Upper lobe of left lung (tissue), 6 donors: ENCODE measurements around the gene UBXN2A. TPM values are rescaled to one million over a fixed set of nuclear protein-coding genes. Genes with fewer than 3 reads are reported as not detected.
"Not testable (repeated sequence)": the region's sequence is repeated elsewhere in the genome, so short reads cannot be mapped to it uniquely, and the experiment has no call there.

Experiments used
- ATAC-seq, 2 donors: fragments of 200-7000 bp; cut with Tn5 transposase; one replicate each; pipeline ENCODE4 v1.9.1; 2022; ENCODE audit warnings: mild to moderate bottlenecking in 2 of 2, moderate library complexity in 2 of 2; ENCODE audit not compliant: low FRiP score in 2 of 2
- DNase-seq, 2 donors: peaks; one replicate each; pipeline ENCODE4 v3.0.0-alpha.2; 2019 to 2020
- H3K27ac ChIP-seq, 4 donors: fragments of 200-600 bp; sonication (generic); one replicate each; pipeline ENCODE4 v1.5.1; 2016 to 2019
- H3K27me3 ChIP-seq, 4 donors: fragments of 200-600 bp; sonication (generic); one replicate each; pipeline ENCODE4 v1.5.1; 2017 to 2019
- H3K36me3 ChIP-seq, 4 donors: fragments of 200-600 bp; sonication (generic); one replicate each; pipeline ENCODE4 v1.5.1; 2016 to 2019
- H3K4me1 ChIP-seq, 4 donors: fragments of 200-600 bp; sonication (generic); one replicate each; pipeline ENCODE4 v1.5.1; 2018 to 2019
- H3K4me3 ChIP-seq, 4 donors: fragments of 200-600 bp; sonication (generic); one replicate each; pipeline ENCODE4 v1.5.1; 2017 to 2019; ENCODE audit warnings: mild to moderate bottlenecking in 2 of 4, moderate library complexity in 1 of 4
- H3K9me3 ChIP-seq, 4 donors: fragments of 200-600 bp; sonication (generic); one replicate each; pipeline ENCODE4 v1.5.1; 2018 to 2019
- EP300 ChIP-seq, 4 donors: sonication (generic); formaldehyde crosslinking; IDR thresholded peaks; one replicate each; pipeline ENCODE4 v1.5.1; 2017; ENCODE audit warnings: antibody characterized with exemption in 4 of 4, control low read depth in 2 of 4
- POLR2A ChIP-seq, 4 donors: fragments of 450-650 bp; IDR thresholded peaks; one replicate each; pipeline ENCODE4 v1.5.1; 2016 to 2017; ENCODE audit warnings: antibody characterized with exemption in 4 of 4, mild to moderate bottlenecking in 2 of 4
- POLR2AphosphoS5 ChIP-seq, 2 donors: sonication (generic); formaldehyde crosslinking; IDR thresholded peaks; one replicate each; pipeline ENCODE4 v1.5.1; 2017; ENCODE audit warnings: antibody characterized with exemption in 2 of 2
- WGBS, 2 donors: methylation state at CpG; one replicate each; pipeline ENCODE4 v1.1.5; 2017 to 2018; 5-methylcytosine and 5-hydroxymethylcytosine counted together
- total RNA-seq, 6 donors: library from RNA; depleted of rRNA in 4 of 6; stranded (reverse); fragments of >200 nt in 4 of 6; gene quantifications; one replicate each; pipeline versions ENCODE4 v1.1.0 to v1.2.1, GENCODE V29; 2016 to 2021
- TF ChIP-seq, protein P1 (sequence below), 6 experiments: fragments of 450-650 bp in 4 of 6; fragments of 200-600 bp in 2 of 6; sonication (generic) in 2 of 6; IDR thresholded peaks; one replicate each; pipeline ENCODE4 v1.5.1; 2016 to 2019; ENCODE audit warnings: antibody characterized with exemption in 6 of 6
- donor health status: DM: no; HTN: no; CAD: no; lungs with moderate emphysema.
- donor health status: DM: no; HTN: yes; CAD: no; lungs with severe emphysema.

The UBXN2A gene
- total RNA-seq, 6 donors from 2014 or later = 6.3 to 16.8 (median 10.5) TPM

- no peaks in the 10 kb centered on the region for H3K9me3 ChIP-seq
- WGBS, 2 donors = 4 to 14% methylated on average over 9 to 46 of the region's 75 CpGs
- DNase-seq (peak in 1 of 2 donors; percentile 84), ATAC-seq (peak in 1 of 2 donors; percentile 51)
- peaks cover 10 to 13% (median 12%) of the 10 kb centered on the region in 4 donors for H3K4me1 ChIP-seq
- peak within 1 kb of the TSS; percentile 0 to 46 (median 36) for H3K4me3 ChIP-seq
- H3K27me3 ChIP-seq = peaks cover 0 to 23% (median 14%) of the 10 kb centered on the region in 4 donors
- no peak within 1 kb of the TSS for H3K27ac ChIP-seq
- no peaks in the 10 kb centered on the region for H3K36me3 ChIP-seq
- TF ChIP-seq, protein P1, sequence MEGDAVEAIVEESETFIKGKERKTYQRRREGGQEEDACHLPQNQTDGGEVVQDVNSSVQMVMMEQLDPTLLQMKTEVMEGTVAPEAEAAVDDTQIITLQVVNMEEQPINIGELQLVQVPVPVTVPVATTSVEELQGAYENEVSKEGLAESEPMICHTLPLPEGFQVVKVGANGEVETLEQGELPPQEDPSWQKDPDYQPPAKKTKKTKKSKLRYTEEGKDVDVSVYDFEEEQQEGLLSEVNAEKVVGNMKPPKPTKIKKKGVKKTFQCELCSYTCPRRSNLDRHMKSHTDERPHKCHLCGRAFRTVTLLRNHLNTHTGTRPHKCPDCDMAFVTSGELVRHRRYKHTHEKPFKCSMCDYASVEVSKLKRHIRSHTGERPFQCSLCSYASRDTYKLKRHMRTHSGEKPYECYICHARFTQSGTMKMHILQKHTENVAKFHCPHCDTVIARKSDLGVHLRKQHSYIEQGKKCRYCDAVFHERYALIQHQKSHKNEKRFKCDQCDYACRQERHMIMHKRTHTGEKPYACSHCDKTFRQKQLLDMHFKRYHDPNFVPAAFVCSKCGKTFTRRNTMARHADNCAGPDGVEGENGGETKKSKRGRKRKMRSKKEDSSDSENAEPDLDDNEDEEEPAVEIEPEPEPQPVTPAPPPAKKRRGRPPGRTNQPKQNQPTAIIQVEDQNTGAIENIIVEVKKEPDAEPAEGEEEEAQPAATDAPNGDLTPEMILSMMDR (IDR thresholded peaks at IDR 0.05) = no peak
- TF ChIP-seq EP300 (IDR thresholded peaks at IDR 0.05) (no peak), POLR2AphosphoS5 (IDR thresholded peaks at IDR 0.05) (no peak), POLR2A (IDR thresholded peaks at IDR 0.05) (no peak)
These were observed 69.6 kb downstream of the UBXN2A start, which contains the start of gene MFSD2B for GRCh38 chr2:24009680-24010476. Gene MFSD2B (plus strand): TSS chr2:24010085. CDS start chr2:24010097, 12 bp downstream.

DNA sequence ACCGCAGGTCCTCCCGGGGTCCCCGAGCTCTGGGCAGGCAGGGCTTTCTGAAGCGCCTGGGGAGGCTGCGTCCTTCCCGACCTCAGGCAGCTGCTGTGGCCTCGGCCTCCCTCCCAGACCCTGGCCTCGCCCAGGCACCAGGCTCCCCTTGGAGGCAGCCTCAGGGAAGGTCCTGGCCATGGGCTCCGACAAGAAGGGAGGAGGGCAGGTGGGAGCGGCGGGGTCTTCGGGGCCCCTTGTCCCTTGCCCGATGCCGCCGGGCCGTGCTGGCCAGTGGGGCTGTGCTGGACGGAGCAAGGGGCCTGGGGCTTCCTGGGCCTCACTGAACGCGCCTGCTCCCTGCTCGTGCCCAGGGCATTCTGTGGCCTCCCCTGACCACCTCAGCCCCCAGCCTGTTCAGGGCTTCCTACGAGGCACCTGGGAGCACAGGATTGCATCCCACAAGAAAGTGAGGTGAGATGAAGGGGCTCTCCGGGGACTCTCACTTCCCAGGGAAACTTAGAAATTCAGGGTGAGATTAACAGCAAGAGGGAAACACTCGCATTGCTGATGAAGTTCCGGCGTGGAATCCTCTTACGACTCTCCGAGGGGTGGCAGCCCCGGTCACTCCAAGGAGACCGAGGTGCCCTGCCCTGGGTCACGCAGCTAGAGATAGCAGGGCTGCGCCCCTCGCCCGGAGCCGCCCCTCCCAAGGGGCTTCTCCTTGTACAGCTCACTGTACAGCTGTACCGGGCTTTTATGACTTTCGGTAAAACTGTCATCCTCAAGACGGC, 70.4 kb downstream of the UBXN2A start:
- Histone ChIP-seq H3K27ac (no peak overlapping the region), H3K9me3 (no peaks in the 10 kb centered on the region), H3K36me3 (no peaks in the 10 kb centered on the region), H3K4me3 (peak overlapping the region in 3 of 4 donors; percentile 27 to 46 (median 44)), H3K27me3 (peaks cover 0 to 23% (median 14%) of the 10 kb centered on the region in 4 donors), H3K4me1 (peaks cover 10 to 13% (median 12%) of the 10 kb centered on the region in 4 donors)
- ATAC-seq (peak in 1 of 2 donors; percentile 29), DNase-seq (peak in 1 of 2 donors; percentile 72)
- TF ChIP-seq POLR2A (IDR thresholded peaks at IDR 0.05) (no peak), EP300 (IDR thresholded peaks at IDR 0.05) (no peak), POLR2AphosphoS5 (IDR thresholded peaks at IDR 0.05) (no peak)
- TF ChIP-seq, protein P1 (IDR thresholded peaks at IDR 0.05) = no peak
- WGBS, 2 donors = 58 to 76% methylated on average over 15 to 32 of the region's 37 CpGs

GRCh38 chr2:24011250-24012104, 71.2 kb downstream of the UBXN2A start:
- no peak for DNase-seq
- no peaks in the 10 kb centered on the region for H3K36me3 ChIP-seq
- TF ChIP-seq, protein P1 (IDR thresholded peaks at IDR 0.05) = no peak
- TF ChIP-seq POLR2A (IDR thresholded peaks at IDR 0.05) (no peak), EP300 (IDR thresholded peaks at IDR 0.05) (no peak), POLR2AphosphoS5 (IDR thresholded peaks at IDR 0.05) (no peak)
- no peak for ATAC-seq
- 73 to 86% methylated on average over 7 of the region's 7 CpGs for WGBS, 2 donors
- H3K27ac ChIP-seq = no peak overlapping the region
- H3K4me3 ChIP-seq = no peak overlapping the region
- no peaks in the 10 kb centered on the region for H3K9me3 ChIP-seq
- H3K4me1 ChIP-seq = peaks cover 10 to 13% (median 12%) of the 10 kb centered on the region in 4 donors
- peaks cover 0 to 23% (median 14%) of the 10 kb centered on the region in 4 donors for H3K27me3 ChIP-seq

GRCh38 chr2:24012521-24013188, 72.4 kb downstream of the UBXN2A start:
- no peak for DNase-seq
- no peaks in the 10 kb centered on the region for H3K9me3 ChIP-seq
- H3K4me1 ChIP-seq = peaks cover 10 to 13% (median 12%) of the 10 kb centered on the region in 4 donors
- TF ChIP-seq, protein P1 (IDR thresholded peaks at IDR 0.05) = no peak
- TF ChIP-seq POLR2A (IDR thresholded peaks at IDR 0.05) = no peak
- TF ChIP-seq EP300 (IDR thresholded peaks at IDR 0.05) = no peak
- no peak for TF ChIP-seq POLR2AphosphoS5 (IDR thresholded peaks at IDR 0.05)
- ATAC-seq = no peak
- peaks cover 0 to 23% (median 14%) of the 10 kb centered on the region in 4 donors for H3K27me3 ChIP-seq
- no peaks in the 10 kb centered on the region for H3K36me3 ChIP-seq
- H3K4me3 ChIP-seq = no peak overlapping the region
- no peak overlapping the region for H3K27ac ChIP-seq
- WGBS, 2 donors = 58 to 76% methylated on average over 9 of the region's 9 CpGs

- WGBS, 2 donors = 98 to 99% methylated on average over 6 of the region's 6 CpGs
- H3K27ac ChIP-seq = not testable (repeated sequence)
These were observed 74.6 kb downstream of the UBXN2A start for GRCh38 chr2:24014902-24015301.

More at GRCh38 chr2:24014902-24015301, 74.6 kb downstream of the UBXN2A start:
- ATAC-seq, H3K4me1 ChIP-seq, DNase-seq, H3K36me3 ChIP-seq, H3K9me3 ChIP-seq, H3K4me3 ChIP-seq: not testable (repeated sequence)
- H3K27me3 ChIP-seq = peaks cover 0 to 14% (median 8%) of the 10 kb centered on the region in 4 donors
